Measurements from ENCODE around the gene MAST4. TPM values are rescaled to one million over a fixed set of nuclear protein-coding genes. Genes with fewer than 3 reads are reported as not detected.

The MAST4 gene
- total and polyA plus RNA-seq, 2 of the 4 experiments (the other 2 are of a cell fraction): 4.8 to 6.8 TPM

DNA sequence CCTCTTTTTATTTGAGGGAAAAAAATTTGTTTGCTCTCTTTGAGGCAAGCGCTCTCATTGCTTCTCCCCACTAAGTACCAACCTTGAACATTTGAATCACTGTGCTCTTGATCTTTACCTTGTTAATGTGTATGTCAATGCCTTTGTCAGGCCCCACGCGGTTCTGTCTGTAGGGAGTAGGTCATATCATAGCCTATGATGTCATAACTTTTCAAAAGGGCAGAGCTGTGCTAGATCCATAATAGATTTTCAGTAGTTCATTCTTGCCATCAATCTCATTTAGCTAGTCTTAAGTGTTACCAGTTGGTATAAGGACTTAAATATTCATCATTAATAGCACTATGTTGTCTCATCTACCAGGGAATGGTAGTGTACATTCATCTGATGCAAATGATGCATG lies 56.6 kb downstream of the MAST4 start:
- Histone ChIP-seq H3K79me1 (ENCODE audit: low read depth in 1 of 2, low read length in 2 of 2) (no peaks in the 10 kb centered on the region), H3K14ac (replicated peaks; ENCODE audit: low read depth, low read length) (no peak overlapping the region), H3K18ac (ENCODE audit: low read depth, low read length) (no peak overlapping the region), H2BK15ac (ENCODE audit: low read depth, low read length) (no peak overlapping the region), H4K20me1 (ENCODE audit: insufficient read depth, low read length) (no peaks in the 10 kb centered on the region), H3K9me3 (ENCODE audit: control insufficient read depth, insufficient read depth, low read length) (no peaks in the 10 kb centered on the region), H2BK120ac (ENCODE audit: low read depth, low read length) (no peak overlapping the region), H4K8ac (ENCODE audit: low read depth in 2 of 2, low read length in 2 of 2) (no peak overlapping the region), H2AK5ac (ENCODE audit: low read depth, low read length) (no peak overlapping the region), H3K4me2 (ENCODE audit: low read depth, low read length) (no peak overlapping the region), H3K4me3 (ENCODE audit: insufficient read depth, low read depth, low read length) (no peak overlapping the region), H2AK9ac (replicated peaks; ENCODE audit: low read depth, low read length, poor library complexity) (no peak overlapping the region), H2AFZ (replicated peaks; ENCODE audit: low read length, poor library complexity) (no peak overlapping the region), H3K4me1 (ENCODE audit: control insufficient read depth, insufficient read depth, low read length) (no peaks in the 10 kb centered on the region), H3K9ac (ENCODE audit: low read depth, low read length) (no peak overlapping the region), H3K56ac (ENCODE audit: extremely low read depth, insufficient read depth, low read length) (no peak overlapping the region), H3K23ac (ENCODE audit: low read depth, low read length) (no peak overlapping the region), H3K9me1 (ENCODE audit: insufficient read depth, low read length) (no peaks in the 10 kb centered on the region), H2BK20ac (ENCODE audit: low read depth, low read length) (no peak overlapping the region), H4K91ac (ENCODE audit: insufficient read depth, low read depth, low read length) (no peak overlapping the region), H3K27me3 (ENCODE audit: control insufficient read depth, insufficient read depth, low read length) (no peaks in the 10 kb centered on the region), H3K27ac (ENCODE audit: insufficient read depth, low read length) (no peak overlapping the region), H2BK5ac (ENCODE audit: low read depth, low read length, poor library complexity, severe bottlenecking) (no peak overlapping the region), H3K4ac (ENCODE audit: low read depth, low read length) (no peak overlapping the region), H3K36me3 (ENCODE audit: control insufficient read depth, insufficient read depth, low read length) (no peaks in the 10 kb centered on the region), H4K5ac (ENCODE audit: low read depth, low read length) (no peak overlapping the region)
- in situ Hi-C loops (cut with MboI; ENCODE audit: low sequenced_read_pairs) (no loop called here), dilution Hi-C loops (cut with HindIII; ENCODE audit: low sequenced_read_pairs, unreplicated experiment) (no loop called here), intact Hi-C loops (cut with micrococcal nuclease) (no loop called here)
- DNase-seq (no peak), ATAC-seq (ENCODE audit: low read depth) (no peak)
- TF ChIP-seq SMC3 (IDR thresholded peaks at IDR 0.05; ENCODE audit: low read depth, low read length): no peak
- no peak for TF ChIP-seq ELK1 (IDR thresholded peaks at IDR 0.05; ENCODE audit: borderline replicate concordance, low read depth, low read length)
- TF ChIP-seq CHD1 (IDR thresholded peaks at IDR 0.05; ENCODE audit: low read depth, low read length): no peak
- no peak for TF ChIP-seq CEBPB (IDR thresholded peaks at IDR 0.05; ENCODE audit: low read depth, low read length)
- TF ChIP-seq NFE2L2 (IDR thresholded peaks at IDR 0.05; ENCODE audit: low read depth, low read length): no peak
- no peak for TF ChIP-seq MAFK (IDR thresholded peaks at IDR 0.05; ENCODE audit: low read depth, low read length)
- TF ChIP-seq, protein P1, sequence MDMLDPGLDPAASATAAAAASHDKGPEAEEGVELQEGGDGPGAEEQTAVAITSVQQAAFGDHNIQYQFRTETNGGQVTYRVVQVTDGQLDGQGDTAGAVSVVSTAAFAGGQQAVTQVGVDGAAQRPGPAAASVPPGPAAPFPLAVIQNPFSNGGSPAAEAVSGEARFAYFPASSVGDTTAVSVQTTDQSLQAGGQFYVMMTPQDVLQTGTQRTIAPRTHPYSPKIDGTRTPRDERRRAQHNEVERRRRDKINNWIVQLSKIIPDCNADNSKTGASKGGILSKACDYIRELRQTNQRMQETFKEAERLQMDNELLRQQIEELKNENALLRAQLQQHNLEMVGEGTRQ (IDR thresholded peaks at IDR 0.05; ENCODE audit: low read depth, low read length): no peak
- TF ChIP-seq MXI1 (IDR thresholded peaks at IDR 0.05; ENCODE audit: borderline replicate concordance, low read depth, low read length): no peak
- TF ChIP-seq BHLHE40 (IDR thresholded peaks at IDR 0.05; ENCODE audit: low read depth, low read length): no peak
- no peak for TF ChIP-seq RAD21 (IDR thresholded peaks at IDR 0.05; ENCODE audit: low read length)
- no peak for TF ChIP-seq POLR2A (IDR thresholded peaks at IDR 0.05; ENCODE audit: low read depth, low read length)
- no peak for TF ChIP-seq MAZ (IDR thresholded peaks at IDR 0.05; ENCODE audit: borderline replicate concordance, low read depth, low read length)
- TF ChIP-seq, protein P2, sequence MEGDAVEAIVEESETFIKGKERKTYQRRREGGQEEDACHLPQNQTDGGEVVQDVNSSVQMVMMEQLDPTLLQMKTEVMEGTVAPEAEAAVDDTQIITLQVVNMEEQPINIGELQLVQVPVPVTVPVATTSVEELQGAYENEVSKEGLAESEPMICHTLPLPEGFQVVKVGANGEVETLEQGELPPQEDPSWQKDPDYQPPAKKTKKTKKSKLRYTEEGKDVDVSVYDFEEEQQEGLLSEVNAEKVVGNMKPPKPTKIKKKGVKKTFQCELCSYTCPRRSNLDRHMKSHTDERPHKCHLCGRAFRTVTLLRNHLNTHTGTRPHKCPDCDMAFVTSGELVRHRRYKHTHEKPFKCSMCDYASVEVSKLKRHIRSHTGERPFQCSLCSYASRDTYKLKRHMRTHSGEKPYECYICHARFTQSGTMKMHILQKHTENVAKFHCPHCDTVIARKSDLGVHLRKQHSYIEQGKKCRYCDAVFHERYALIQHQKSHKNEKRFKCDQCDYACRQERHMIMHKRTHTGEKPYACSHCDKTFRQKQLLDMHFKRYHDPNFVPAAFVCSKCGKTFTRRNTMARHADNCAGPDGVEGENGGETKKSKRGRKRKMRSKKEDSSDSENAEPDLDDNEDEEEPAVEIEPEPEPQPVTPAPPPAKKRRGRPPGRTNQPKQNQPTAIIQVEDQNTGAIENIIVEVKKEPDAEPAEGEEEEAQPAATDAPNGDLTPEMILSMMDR (conservative IDR thresholded peaks at IDR 0.05; ENCODE audit: low read depth, low read length): no peak
- TF ChIP-seq RFX5 (IDR thresholded peaks at IDR 0.05; ENCODE audit: low read depth, low read length): no peak
- no peak for TF ChIP-seq FOS (IDR thresholded peaks at IDR 0.05; ENCODE audit: low read depth, low read length)
- no peak for TF ChIP-seq RCOR1 (IDR thresholded peaks at IDR 0.05; ENCODE audit: insufficient replicate concordance, low read length)
- ChIA-PET POLR2A (ENCODE audit: unreplicated experiment) (no interaction called here), CTCF (no interaction called here)
- no CpG with 5 or more reads among the region's 3 CpGs for WGBS, 2 experiments (ENCODE audit: extremely low coverage in 2 of 2, insufficient read length in 1 of 2)
- no TSS peak for BruUV-seq (replicated peaks)

Data from IMR-90 (cell line).